M059J (cell line): ENCODE data around the gene PLAGL1. TPM values are rescaled to one million over a fixed set of nuclear protein-coding genes. Genes with fewer than 3 reads are reported as not detected.
"Not testable (repeated sequence)": the region's sequence is repeated elsewhere in the genome, so short reads cannot be mapped to it uniquely, and the experiment has no call there.

Experiments
- DNase-seq: peaks from one replicate; pipeline ENCODE4 v3.0.0-alpha.2; 2012; ENCODE audit warnings: low read depth
- total RNA-seq: library from RNA; depleted of rRNA; stranded (reverse); fragments of >200 nt; shearing (Covaris generic); gene quantifications from 2 replicates; pipeline ENCODE4 v1.2.3, GENCODE V29; 2014; rRNA removed

The PLAGL1 gene
- total RNA-seq, 1 experiment from 2014 or later, result 5.4 TPM

DNA sequence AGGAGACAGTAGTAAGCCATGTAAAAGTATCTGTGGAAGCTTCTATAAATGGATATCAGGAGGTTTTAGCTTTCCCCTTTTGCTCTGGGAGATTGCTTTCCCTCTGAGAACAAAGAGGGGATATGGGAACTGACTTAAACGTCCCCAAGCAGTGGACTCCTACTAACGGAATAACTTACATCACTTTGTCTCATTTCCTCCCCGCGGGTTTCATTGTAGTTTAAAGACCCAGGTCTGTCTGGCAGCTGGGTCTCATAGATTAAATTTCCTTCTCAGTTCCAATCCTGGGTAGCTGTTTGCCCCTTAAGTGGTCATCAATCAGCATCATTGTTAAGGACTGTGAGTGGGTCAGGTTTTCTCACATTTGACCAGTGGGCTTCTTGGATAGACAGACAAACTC is 68.7 kb downstream of the PLAGL1 start:
- no peak for DNase-seq

DNA sequence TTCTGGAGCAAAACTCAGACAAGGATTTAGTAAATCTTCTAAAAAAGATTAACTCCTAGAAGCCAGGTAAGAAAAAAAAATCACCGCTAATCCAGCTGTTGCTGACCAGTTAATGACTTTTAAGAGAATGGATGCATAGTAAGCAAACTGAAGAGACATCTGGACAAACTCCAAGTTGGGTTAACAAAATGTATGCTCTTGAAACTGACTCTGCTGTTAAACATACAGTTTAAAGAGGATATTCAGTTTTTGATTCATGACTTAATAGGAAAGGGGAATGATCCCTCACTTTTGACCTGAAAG is 70.4 kb downstream of the PLAGL1 start:
- DNase-seq, result no peak

DNA sequence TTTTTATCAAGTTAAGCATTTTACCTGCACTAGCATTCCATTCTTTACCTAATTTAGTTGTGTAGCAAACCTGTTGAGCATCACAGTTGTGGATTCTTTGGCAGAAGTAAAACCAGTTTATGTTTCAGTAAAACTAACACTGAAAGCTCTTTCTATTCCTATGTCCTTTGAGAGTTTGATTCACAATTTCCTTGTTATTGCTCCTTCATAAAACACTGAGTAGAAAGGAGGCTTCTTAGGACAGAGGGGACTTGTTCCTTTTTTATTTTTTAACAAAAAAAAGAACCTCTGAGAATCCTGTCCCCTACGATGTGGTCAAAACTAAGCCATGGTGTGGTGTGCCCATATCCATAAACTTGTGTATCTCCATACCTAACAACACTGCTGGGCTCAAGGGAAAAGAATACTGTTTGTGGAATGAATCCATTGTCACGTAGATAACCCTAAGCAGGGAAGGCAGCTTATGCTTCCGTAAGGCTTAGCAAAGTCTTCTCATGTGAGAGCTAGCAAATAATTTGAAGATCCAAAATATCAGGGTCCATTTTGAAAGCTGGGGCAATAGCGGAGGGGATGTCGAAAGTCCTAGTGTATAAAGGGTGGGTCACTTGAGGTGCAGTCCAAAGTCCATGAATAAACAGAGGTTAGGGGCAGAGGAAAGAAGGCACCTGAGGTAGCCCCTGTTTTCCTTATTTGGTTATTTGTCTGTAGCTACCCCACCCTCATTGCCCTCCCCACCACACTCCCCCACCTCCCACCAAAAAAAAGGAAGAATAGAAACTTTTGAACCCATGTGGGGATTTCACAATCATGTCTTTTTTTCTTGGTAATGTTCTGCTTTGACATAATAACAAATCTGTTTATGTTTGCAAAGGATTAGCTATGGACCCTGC is 71.0 kb downstream of the PLAGL1 start:
- no peak for DNase-seq

DNA sequence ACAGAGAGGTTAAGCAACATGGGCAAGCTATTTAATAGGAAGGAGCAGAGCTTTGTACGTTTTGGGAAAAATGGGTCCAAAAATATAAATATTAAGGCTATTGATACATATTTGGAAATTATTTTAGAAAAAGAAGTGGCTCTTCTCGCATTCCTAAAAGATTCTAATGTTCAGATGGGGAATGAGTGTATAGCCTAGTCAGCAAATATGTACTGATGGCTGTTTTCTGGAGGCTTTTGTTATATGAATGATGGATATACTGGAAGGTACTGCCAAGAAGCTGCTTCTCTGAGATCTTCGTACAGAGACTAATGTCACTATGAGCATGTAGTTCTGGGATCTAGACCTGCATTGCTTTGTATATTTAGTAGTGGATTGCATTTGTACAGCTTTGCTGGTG is 71.7 kb downstream of the PLAGL1 start:
- DNase-seq, result no peak

DNA sequence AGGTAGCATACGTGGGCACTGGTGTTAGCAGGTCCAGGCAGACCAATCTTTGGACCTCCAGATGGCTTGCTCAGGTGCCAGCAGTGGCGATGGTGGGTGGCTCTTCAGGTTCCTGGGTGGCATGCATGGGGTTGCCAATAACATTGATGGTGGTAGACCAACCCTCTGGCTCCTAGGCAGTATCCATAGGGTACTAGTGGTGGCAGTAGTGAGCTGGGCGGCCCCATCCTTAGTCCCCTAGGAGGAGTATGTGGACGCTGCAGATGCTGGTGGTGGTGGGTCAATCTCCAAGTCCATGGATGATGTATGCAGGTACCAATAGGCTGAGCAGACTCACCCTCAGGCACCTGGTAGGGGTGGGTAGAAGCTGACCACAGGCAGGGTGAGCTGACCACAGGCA is 73.2 kb downstream of the PLAGL1 start:
- no peak for DNase-seq

DNA sequence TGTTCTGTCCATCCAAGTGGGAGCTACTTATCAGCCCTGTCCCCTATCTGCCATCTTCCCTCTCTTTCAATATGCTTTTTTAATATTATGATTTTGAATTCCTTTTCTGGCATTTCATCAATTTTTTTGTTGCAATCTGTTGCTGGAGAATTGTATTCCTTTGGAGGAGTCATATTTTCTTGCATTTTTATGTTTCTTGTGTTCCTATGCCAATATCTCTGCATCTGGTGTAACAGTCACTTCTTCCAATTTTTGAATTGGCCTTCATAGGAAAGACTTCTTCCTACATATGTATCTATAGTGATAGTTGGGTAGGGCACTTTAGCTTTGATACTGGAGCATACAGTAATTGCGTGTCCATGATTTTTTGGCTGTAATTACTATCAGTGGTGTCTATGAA is 73.7 kb downstream of the PLAGL1 start:
- no peak for DNase-seq

DNA sequence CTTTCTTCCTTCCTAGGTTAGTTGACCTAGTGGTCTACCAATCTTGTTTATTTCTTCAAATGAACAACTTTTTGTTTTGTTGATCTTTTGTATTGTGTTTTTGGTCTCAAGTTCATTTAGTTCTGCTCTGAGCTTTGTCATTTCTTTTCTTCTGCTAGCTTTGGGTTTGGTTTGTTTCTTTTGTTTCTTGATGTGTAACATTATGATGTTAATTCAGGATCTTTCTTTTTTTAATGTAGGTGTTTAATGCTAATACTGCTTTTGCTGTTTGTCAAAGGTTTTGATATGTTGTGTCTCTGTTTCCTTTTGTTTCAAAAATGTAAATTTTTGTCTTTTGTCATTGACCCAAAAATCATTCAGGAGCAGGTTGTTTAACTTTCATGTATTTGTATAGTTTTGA is 78.1 kb downstream of the PLAGL1 start:
- DNase-seq, result no peak

DNA sequence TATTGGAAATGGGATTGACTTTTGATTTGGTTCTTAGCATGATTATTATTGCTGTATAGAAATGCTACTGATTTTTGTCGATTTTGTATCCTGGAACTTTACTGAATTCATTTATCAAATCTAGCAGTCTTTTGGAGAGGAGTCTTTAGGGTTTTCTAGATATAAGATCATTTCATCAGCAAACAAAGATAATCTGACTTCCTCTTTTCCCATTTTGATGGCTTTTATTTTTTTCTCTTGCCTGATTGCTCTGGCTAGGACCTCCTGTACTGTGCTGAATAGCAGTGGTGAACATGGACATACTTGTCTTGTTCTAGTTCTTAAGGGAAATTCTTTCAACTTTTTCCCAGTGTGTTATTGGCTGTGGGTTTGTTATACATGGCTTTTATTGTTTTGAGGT is 79.2 kb downstream of the PLAGL1 start:
- no peak for DNase-seq

DNA sequence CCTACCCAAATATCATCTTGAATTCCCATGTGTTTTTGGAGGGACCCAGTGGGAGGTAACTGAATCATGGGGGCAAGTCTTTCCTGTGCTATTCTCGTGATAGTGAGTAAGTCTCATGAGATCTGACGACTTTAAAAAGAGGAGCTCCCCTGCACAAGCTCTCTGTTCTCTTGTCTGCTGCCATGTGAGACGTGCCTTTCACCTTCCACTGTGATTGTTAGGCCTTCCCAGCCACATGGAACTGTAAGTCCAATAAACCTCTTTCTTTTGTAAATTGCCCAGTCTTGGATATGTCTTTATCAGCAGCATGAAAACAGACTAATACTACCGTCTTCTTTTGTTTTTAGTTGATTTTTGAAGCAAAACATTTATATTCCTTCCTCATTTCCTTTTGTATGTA is 91.0 kb downstream of the PLAGL1 start:
- not testable (repeated sequence) for DNase-seq

DNA sequence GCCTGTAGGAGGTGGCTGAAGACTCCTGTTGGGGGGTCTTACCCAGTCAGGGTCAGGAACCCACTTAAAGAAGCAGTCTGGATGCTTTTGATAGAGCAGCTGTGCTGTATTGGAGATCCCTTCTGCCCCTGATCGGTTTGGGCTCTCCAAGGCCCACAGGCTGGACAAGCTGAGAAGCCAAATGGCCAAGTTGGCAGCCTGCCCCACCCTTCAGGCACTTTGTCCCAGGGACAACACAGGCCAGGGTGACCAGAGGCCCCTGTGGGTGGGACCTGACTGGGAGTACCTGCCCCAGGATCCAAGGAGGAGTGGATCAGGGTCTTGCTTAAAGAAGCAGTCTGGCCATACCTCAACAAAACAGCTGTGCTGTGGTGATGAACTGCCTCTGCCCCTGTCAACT is 95.4 kb downstream of the PLAGL1 start:
- DNase-seq, result no peak

DNA sequence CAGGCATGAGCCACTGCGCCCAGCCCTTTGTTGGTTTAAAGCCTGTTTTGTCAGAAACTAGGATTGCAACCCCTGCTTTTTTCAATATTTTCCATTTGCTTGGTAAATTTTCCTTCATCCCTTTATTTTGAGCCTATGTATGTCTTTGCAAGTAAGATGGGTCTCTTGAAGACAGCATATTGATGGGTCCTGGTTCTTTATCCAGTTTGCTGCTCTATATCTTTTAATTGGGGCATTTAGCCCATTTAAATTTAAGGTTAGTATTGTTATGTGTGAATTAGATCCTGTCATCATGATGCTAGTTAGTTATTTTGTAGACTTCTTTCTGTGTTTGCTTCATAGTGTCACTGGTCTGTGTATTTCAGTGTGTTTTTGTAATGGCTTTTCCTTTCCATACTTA is 97.0 kb downstream of the PLAGL1 start:
- DNase-seq, result no peak

DNA sequence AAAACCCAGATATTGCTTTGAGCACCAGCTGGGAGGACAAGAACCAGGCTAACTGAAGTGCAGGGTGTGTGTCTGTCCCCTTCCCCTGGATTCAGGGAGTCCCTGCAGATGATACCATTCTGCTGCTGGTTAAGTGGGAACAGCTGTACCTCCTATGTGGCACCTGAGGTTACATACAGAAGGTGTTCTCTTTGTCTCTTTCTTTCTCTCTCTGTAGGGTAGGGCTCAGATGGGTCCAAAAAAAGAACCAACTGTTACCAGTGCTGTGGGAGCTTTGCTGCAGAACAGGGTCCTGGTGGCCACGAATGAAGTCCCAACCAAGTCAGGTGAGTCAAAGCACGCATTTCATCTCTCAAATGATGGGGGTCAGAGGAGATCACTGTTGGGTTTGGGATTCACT is 105.2 kb downstream of the PLAGL1 start:
- DNase-seq, result no peak

DNA sequence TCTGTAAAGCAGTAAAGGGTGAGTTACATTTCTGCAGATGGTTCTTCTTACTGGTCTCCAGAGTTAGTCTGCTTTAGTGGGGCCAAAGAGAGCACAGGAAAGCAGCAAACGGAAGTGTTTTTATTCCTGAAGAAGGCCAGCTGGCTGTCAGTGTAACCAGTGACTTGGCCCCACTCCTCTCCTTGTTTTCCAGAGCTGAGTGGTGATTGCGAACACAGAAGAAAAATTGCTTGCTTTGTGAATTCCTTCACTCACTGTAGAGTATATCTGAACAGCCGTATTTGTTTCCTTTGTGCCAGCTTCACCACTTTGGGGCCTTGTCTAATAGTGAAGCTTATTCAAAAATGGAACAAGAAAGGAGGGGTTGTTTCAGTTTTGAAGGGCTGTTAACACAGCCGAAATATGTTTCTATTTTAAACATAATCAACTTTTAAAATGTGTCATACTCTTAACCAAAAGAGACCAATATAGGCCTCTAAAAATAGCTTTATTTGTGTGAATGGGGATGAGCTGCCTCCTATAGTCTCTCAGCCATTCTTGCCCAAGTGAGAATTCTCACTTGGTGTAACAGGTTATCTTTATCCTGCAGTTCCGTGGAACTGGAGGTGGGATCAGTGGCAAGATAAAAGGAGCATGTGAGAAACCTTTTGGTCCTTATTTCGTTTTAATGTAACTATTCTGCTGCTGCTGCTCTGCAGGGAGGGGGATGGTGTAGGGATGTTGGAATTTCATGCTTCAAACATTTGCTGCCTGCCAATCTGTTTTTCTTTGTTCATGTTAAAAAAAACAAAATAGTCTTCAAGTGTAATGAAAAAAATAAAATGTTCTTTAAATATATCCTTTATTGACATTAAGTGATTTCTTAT is 105.9 kb downstream of the PLAGL1 start:
- no peak for DNase-seq

DNA sequence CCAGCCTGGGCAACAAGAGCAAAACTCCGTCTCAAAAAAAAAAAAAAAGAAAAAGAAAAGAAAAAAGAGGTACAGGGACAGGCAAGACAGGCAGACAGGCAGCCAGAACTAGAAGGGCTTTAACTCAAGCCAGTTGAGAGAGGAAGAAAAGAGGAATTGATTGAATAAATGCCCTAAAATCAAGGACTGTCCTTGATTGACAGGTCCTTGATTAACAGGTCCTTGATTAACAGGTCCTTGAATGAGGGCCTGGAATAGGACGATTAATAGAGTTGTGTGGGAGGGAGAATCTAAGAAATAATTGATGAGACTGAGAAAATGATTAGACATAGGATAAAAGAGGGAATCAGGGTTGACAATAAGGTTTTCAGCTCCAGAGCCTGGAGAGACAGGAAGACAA is 107.7 kb downstream of the PLAGL1 start:
- no peak for DNase-seq

DNA sequence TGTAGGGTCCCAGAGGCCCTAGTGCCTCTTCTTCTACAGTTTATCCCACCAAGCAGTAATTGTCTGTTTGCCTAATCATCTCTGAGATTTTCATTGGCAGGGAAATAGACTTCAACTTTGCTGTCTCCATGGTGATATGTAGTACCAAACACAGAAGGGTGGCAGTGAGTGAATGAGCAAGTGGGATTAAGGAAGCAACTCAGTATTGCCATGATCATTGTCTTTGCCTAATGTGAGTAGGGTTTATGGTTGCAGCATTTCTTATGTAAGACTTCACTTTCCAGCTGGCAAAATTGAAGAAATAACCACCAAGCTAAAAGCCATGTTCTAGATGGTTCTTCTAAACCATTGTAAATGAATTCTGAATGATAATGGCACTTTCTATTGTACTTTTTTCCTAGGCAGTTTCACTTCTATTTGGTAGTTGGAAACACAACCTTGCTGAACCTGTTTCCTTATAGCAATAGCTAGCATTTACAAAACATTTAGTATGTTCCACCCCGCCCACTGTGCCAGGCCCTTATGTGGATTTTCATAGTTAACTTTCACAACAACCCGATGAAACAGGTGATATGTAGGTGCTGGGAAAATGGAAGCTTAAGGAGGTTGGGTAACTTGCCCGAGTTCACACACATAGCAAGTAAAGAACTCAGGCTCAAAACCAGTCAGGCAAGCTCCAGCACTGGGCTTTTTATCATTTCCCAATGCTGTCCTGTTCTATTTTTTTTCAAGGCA is 111.8 kb downstream of the PLAGL1 start:
- DNase-seq, result peak; percentile 30

DNA sequence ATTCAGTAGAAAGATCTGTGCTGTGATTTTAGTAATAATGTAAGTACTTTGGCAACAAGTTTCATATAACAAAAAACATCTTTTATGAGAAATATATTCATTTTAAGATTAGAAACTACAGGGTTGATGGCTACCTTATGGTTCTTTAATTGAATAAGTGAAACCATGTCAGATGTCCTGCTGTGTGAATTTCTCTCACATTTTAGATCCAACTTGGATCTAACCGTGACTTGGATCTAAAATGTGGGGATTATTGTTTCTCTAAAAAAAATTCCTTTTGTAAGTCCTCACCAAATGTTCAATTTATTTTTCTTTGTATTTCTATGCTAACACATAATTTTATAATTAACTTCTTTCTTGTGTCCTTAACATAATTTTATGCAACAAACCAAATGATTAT is 113.4 kb downstream of the PLAGL1 start:
- DNase-seq, result no peak

Other genes with a start within 250 kb of the PLAGL1 start
- gene LTV1, start 164.9 kb downstream of the PLAGL1 start, total RNA-seq, result 27.4 and 31.0 TPM in 2 replicates
- not detected in 2 replicates for gene ZC2HC1B, start 143.8 kb downstream of the PLAGL1 start, total RNA-seq
- gene SF3B5, start 87.3 kb upstream of the PLAGL1 start, total RNA-seq, result 211 and 302 TPM in 2 replicates
- gene STX11, start 142.3 kb upstream of the PLAGL1 start, total RNA-seq, result 0.67 and 0.71 TPM in 2 replicates